Activated CD8-positive, alpha-beta memory T cell treated with anti-CD3 and anti-CD28 coated beads, Interleukin-2, amount 50 U/mL, for 4 hours (primary cell): Measurements from ENCODE around the gene GTF2H3.

ENCODE experiments used
- DNase-seq: peaks from one replicate; pipeline ENCODE4 v3.0.0-alpha.2; 2020

GTF2H3 gene

DNA sequence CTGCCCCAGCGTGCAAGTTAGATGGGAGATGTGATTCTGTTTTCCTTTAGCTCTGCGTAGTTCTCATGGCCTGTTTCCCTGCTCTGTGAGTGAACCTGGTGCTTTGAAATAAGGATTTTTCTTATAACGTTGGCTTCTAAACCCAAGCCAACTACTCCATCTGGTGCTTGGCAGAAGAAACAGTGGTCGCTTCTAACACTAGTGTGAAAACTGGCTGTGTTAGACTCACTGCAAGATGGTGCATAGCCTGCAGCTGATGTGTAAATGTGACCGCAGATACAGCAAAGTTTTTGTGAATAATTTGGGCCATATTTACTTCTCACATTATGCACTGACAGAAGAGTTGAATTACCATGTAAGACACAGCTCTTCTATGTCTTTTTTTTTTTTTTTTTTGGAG lies 12.2 kb downstream of the GTF2H3 start:
- no peak for DNase-seq

DNA sequence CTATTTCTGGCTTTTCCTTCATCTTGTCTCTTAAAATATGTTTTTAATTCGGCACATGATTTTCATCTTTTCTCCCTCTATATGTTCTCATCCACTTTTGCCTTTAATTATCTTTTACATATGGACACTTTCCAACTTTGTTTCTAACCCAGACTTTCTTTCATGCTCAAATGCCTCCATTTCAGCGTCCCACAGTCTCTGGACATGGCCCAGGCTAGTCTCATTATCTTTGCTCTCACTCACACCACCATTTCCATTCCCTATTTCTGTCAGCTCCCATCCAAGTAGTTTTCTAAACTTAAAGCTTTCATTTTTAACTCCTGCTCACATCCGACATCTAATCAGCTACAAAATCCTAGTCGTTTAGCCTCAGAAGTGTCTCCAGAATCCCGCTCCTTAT lies 14.8 kb downstream of the GTF2H3 start:
- no peak for DNase-seq

- DNase-seq = no peak
These were observed 20.6 kb downstream of the GTF2H3 start for GRCh38 chr12:123654129-123654701.

DNA sequence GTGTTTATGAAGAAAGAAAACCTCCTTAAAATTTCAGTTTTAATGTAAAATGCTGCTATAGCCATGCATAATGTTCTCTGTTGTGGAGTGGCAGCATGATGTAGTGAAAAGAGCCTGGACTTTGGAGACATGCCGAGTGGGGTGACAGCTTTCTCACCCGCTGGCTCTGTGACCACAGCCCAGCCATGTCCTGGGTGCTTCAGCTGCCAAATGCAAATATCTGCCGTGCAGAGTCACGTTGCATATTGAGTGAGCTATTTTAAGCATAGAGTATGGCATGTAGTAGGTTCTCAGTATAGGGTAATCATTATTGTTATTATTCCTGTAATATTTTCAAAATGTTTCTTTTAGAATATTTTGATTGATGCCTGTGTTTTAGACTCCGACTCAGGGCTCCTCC lies 21.8 kb downstream of the GTF2H3 start:
- DNase-seq = no peak

DNA sequence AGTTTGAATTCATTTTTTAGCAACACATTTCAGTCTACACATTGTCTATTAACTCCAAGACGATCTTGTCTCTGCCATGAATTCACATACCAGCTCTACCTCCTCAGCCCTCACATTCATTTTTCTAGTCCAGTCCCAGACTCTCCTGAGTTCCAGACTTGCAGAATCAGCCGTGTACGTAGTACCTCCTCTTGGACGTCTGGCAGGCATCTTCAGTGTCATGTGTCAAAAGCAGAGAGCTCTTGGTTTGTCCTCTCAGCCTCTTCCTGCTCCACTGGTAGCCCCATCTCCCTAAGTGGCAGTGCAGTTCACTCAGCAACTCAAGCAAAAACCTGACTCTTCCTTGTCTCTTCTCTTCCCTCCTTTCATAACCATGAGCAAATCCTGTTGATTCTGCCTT lies 22.8 kb downstream of the GTF2H3 start:
- no peak for DNase-seq

- DNase-seq = no peak
These were observed 23.6 kb downstream of the GTF2H3 start for GRCh38 chr12:123657211-123657610.

- DNase-seq = no peak
These were observed 26.5 kb downstream of the GTF2H3 start for GRCh38 chr12:123659996-123660727.

- no peak for DNase-seq
These were observed 34.1 kb downstream of the GTF2H3 start for GRCh38 chr12:123667771-123668170.

DNA sequence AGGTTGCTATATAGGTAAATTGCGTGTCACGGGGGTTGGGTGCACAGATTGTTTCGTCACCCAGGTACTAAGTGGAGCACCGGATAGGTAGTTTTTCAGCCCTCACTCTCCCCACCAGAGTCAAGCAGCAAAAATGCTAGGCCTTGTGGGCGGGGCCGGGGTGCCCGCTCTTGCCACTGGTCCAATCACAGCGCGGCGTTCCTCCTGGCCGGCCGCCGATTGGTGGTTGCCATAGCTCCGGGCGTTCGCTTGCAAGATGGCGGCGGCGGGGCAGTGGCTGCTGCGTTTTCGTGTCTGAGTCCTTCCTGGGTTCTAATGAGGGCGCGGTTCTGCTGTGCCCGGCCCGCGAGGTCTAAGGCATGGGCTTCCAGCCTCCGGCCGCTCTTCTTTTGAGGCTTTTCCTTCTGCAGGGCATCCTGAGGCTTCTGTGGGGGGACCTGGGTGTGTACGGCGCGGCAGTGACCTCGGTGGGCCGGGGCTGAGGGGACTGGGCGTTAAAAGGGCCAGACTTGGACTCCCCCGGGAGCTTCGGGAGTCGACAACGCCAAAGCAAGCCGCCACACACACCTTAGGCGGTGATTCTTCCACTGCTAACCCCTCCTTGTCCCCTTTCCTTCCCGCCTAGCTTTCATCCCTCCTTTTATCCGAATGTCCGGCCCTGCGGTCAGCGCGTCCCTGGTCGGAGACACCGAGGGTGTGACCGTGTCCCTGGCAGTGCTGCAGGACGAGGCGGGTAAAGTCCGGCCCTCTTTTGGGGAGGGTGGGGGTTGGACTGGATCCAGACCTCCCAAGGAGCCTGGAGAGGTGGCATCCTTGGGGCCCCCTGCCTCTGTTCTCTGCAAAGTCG lies 37.5 kb downstream of the GTF2H3 start, which contains the start of gene TCTN2:
Gene TCTN2, plus strand, starts transcription at position 232 of the 847 bp plus-strand sequence. Its CDS starts 128 bp downstream, at position 360.
- peak; percentile 95 for DNase-seq

- DNase-seq = no peak
These were observed 38.2 kb downstream of the GTF2H3 start for GRCh38 chr12:123671876-123672275.

- no peak for DNase-seq
These were observed 41.8 kb downstream of the GTF2H3 start for GRCh38 chr12:123675436-123675835.

DNA sequence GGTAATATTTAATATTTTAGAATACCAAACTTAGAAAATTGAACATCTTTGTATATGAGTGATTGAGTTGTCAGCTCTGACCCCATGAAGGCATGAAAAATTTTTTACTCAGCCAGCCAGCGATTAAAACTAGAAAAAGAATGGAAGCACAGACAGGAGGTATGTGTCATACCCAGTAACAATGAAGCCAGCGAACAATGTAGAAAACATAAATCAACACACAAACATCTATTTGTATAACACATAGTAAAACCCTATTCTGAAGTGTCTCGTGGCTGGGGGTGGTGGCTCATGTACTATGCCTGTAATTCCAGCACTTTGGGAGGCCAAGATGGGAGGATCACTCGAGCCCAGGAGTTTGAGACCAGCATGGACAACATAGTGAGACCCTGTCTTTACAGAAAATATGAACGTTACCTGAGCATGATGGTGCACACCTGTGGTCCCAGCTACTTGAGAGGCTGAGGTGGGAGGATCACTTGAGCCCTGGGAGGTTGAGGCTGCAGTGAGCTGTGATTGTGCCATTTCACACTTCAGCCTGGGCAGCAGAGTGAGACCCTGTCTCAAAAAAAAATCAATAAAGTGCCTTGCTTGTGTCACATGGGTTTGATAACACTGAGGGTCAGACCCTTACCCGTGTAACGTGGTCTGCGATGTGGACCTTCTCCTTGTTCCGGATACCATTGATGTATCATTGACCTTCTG lies 43.1 kb downstream of the GTF2H3 start:
- DNase-seq = no peak

DNA sequence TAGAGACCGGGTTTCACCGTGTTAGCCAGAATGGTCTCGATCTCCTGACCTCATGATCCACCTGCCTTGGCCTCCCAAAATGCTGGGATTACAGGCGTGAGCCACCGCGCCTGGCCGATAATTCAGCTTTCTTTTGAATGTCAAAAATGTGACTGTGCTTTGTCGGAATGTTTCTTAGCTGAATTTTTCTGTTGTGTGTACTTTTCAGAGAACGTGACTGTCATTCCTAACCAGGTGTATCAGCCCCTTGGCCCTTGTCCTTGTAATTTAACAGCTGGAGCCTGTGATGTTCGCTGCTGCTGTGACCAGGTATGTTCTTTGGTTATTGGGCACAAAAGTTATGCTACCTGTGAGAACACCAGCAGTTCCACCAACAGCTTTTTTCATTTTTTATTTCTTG lies 45.4 kb downstream of the GTF2H3 start:
- no peak for DNase-seq

- no peak for DNase-seq
These were observed 48.0 kb downstream of the GTF2H3 start for GRCh38 chr12:123681605-123682004.

- no peak for DNase-seq
These were observed 50.3 kb downstream of the GTF2H3 start for GRCh38 chr12:123683964-123684363.

GRCh38 chr12:123686636-123687190 lies 53.1 kb downstream of the GTF2H3 start:
- DNase-seq = no peak

DNA sequence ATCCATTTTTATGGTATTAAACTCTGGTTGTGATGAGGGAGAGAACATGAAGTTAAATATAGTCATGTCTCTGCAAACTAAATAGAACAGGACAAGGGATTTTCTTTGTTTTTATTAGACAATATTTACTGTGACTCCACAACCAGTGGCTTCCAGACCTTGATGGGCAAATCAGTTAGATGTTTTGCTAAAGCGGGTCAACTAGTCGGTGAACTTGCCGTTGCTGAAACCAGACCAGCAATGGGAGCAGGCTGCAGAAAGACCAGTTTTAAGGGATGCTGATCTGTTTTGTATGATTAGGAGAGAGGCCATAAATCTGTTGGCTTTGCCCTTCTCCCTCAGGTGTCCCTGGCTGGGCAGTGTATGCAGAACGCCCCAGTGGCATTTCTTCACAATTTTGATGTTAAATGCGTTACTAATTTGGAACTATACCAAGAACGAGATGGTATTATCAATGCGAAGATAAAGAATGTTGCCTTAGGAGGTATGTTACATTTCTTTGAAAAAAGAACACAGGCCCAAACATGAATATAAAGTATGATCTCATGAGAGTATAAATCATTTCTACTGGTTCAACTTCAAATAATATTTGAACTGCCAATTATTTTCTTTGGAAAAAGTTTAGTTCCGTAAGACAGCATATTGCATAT lies 56.7 kb downstream of the GTF2H3 start:
- no peak for DNase-seq

DNA sequence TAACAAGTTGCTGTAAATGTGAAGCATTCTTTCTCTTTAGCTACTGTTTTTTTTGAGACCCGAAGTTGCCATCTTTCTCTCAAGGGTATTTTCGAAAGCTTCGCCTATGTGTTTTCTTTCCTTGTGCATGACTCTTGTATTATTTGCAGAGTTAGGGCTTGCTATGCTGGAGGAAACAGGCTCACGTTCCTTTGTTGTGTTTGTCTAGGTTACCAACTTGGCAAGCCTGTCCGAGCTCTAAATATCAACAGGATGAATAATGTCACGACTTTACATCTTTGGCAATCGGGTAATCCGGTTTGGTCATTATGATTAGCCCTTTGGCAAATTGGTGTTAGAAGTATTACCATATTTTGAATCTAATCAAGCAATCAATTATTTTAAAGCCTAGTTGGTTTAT lies 62.6 kb downstream of the GTF2H3 start:
- no peak for DNase-seq

DNA sequence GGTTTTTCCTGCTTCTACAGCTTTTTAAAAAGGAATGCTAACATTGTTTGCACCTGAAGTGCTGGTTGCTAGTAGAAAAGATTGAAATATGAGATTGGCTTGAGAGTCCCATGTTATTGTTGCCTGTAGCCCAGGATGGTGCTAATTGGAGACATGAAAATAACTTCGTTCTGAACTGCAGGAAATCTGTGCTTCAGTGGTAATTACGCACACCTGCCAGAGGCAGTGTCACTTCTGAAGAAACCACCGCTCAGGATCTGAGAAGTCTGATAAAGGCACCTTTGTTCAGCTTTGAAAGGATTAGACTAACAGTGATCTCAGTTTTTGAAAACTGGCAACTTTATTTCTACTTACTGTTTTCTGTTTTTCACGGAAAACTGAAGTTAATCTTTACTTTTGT lies 63.0 kb downstream of the GTF2H3 start:
- DNase-seq = no peak

DNA sequence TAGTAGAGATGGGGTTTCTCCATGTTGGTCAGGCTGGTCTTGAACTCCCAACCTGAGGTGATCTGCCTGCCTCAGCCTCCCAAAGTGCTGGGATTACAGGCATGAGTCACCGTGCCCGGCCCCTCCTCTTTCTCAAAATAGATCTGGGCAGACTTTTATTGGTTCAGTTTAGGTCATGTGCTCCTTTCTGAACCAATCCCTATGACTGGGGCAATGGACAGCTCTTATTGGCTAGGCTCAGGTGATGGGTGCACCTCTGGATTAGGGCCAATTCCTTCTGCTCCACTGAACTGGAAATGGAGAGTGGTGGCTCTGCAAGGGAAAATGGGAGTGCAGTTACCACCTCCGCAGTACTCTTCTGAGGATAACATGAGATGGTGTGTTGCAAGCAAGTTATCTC lies 72.3 kb downstream of the GTF2H3 start:
- DNase-seq = no peak

DNA sequence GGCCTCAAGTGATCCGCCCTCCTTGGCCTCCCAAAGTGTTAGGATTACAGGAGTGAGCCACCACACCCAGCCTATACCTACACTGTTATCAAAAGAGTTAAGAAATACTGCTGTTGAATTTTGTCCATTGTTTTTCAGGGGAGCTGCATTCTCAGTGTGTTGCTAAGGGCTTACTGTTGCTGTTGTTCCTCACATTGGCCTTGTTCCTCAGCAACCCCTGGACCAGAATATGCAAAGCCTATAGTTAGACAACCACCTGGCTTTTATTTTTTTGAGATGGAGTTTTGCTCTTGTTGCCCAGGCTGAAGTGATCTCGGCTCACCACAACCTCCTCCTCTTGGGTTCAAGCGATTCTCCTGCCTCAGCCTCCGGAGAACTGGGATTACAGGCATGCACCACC lies 73.8 kb downstream of the GTF2H3 start:
- DNase-seq = no peak
